Rectal smooth muscle tissue (tissue), 1 donor: ENCODE data around the gene GPD1L.
A peak's percentile ranks its signal among the peaks of the same experiment; 100 is the strongest.
"Not testable (repeated sequence)": the region's sequence is repeated elsewhere in the genome, so short reads cannot be mapped to it uniquely, and the experiment has no call there.

Experiments used
- H3K27ac ChIP-seq: one replicate; pipeline ENCODE4 v1.7.0; 2013; ENCODE audit warnings: low read depth, low read length, inconsistent platforms
- H3K27me3 ChIP-seq: one replicate; pipeline ENCODE4 v1.7.0; 2013; ENCODE audit warnings: low read length; ENCODE audit not compliant: control insufficient read depth, insufficient read depth
- H3K36me3 ChIP-seq: one replicate; pipeline ENCODE4 v1.7.0; 2013; ENCODE audit warnings: low read length; ENCODE audit not compliant: control insufficient read depth, insufficient read depth
- H3K4me1 ChIP-seq: one replicate; pipeline ENCODE4 v1.7.0; 2013; ENCODE audit warnings: low read length; ENCODE audit not compliant: control insufficient read depth, insufficient read depth
- H3K4me3 ChIP-seq: one replicate; pipeline ENCODE4 v1.7.0; 2013; ENCODE audit warnings: low read length
- H3K9ac ChIP-seq: one replicate; pipeline ENCODE4 v1.7.0; 2013; ENCODE audit warnings: low read length

The GPD1L gene

DNA sequence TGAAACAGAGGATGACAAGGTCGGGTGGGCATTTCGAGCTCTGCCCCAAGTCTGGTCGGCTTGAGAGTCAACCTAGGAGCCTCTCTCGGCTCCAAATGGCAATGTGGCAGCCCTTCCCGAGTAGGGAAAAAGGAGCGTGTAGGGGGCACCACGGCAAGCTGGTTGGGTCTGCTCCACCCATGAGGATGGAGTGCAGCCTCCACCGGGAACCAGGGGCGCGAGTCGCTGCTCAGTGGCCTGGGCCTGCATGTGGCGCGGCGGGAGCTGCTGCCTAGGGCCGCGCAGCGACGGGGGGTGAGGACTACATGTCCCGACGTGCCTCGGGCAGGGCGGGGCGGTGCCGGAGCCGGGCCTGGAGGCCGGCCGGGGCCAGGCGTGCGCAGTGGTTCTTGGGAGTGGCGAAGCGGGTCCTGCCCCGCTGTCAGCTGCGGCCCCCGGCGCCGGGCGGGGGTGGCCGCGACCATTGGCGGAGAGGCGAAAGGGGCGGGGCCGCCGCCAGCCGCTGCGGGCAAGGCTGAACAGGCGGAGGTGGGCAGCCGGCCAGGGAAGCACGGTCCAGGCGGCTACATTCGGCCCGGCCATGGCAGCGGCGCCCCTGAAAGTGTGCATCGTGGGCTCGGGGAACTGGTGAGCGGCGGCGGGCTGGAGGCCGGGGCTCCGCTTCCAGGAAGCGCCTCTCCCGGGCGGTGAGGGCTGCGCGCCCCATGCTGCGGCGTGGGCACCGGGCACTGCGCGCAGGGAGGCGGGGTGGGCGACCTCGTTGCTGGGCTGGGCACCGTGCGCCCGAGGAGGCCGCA, at the start of gene GPD1L:
TSS of gene GPD1L (plus strand) at position 489 of the 797 bp plus-strand sequence. CDS start at position 581, 92 bp downstream.
- H3K27me3 ChIP-seq: no peaks in the 10 kb centered on the region
- no peaks in the 10 kb centered on the region for H3K36me3 ChIP-seq
- peak within 1 kb of the TSS; percentile 64 for H3K27ac ChIP-seq
- peak within 1 kb of the TSS; percentile 53 for H3K9ac ChIP-seq
- H3K4me1 ChIP-seq: no peaks in the 10 kb centered on the region
- peak within 1 kb of the TSS; percentile 79 for H3K4me3 ChIP-seq

- not testable (repeated sequence) for H3K4me1 ChIP-seq, H3K27me3 ChIP-seq, H3K36me3 ChIP-seq, H3K9ac ChIP-seq, H3K4me3 ChIP-seq, H3K27ac ChIP-seq
These were observed 48.0 kb upstream of the GPD1L start for GRCh38 chr3:32058465-32058864.

DNA sequence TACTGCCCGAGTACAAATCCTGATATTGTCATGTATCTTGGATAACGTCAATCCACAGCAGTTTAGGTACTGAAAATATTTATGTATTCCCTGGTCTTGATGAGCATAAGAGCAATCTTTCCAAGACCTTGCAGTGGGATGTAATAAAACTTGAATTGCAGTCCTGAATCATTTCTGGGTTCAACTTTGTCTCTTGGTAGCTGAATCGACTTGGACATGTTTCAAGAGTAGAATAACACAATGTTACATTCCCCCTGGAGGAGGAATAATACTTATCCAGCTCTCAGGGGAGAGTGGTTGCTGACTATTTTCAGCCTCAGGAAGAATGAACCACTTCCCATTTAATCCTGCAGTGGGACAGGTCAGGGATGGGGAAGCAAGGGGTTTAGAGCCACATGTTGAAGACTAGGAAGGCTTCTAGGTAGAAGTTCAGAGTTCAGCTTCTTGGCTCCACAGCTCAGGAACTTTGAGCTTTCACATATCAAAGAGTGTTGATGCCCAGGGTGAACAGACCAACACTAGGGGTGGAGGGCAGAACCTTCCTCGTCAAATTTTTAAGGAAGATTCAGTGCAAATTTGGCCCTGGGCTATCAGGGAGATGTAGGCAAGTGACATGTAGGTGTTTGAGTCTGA, 43.4 kb upstream of the GPD1L start:
- Histone ChIP-seq H3K4me1 (no peaks in the 10 kb centered on the region), H3K27ac (no peak overlapping the region), H3K27me3 (no peaks in the 10 kb centered on the region), H3K36me3 (no peaks in the 10 kb centered on the region), H3K4me3 (no peak overlapping the region), H3K9ac (no peak overlapping the region)

- no peak overlapping the region for H3K27ac ChIP-seq
- no peaks in the 10 kb centered on the region for H3K36me3 ChIP-seq
- no peaks in the 10 kb centered on the region for H3K4me1 ChIP-seq
- no peak overlapping the region for H3K4me3 ChIP-seq
- H3K27me3 ChIP-seq: no peaks in the 10 kb centered on the region
- H3K9ac ChIP-seq: no peak overlapping the region
These were observed 39.7 kb upstream of the GPD1L start for GRCh38 chr3:32066686-32067085.

DNA sequence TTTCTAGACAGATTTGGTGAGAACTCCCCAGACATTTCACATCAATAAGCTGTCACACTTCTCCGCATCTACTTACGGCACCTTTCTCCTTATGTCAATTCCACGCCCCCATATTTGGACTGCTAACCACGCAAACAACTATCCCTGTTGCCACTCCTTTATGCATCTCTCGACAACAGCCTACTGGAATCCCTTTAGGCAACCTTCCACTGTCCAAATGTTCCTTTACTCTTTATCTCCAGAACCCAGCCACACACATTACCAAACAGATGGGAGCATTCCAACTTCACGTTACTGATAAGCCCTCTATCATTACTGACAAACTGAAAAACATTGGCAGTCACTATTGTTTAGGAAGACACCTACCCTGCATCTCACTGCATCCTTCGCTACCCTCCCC, 32.2 kb upstream of the GPD1L start:
- H3K4me3 ChIP-seq, H3K27ac ChIP-seq, H3K9ac ChIP-seq, H3K36me3 ChIP-seq, H3K27me3 ChIP-seq, H3K4me1 ChIP-seq: not testable (repeated sequence)

GRCh38 chr3:32076566-32076965, 29.9 kb upstream of the GPD1L start:
- H3K27me3 ChIP-seq: no peaks in the 10 kb centered on the region
- no peaks in the 10 kb centered on the region for H3K4me1 ChIP-seq
- H3K4me3 ChIP-seq: no peak overlapping the region
- H3K36me3 ChIP-seq: no peaks in the 10 kb centered on the region
- no peak overlapping the region for H3K9ac ChIP-seq
- H3K27ac ChIP-seq: no peak overlapping the region

DNA sequence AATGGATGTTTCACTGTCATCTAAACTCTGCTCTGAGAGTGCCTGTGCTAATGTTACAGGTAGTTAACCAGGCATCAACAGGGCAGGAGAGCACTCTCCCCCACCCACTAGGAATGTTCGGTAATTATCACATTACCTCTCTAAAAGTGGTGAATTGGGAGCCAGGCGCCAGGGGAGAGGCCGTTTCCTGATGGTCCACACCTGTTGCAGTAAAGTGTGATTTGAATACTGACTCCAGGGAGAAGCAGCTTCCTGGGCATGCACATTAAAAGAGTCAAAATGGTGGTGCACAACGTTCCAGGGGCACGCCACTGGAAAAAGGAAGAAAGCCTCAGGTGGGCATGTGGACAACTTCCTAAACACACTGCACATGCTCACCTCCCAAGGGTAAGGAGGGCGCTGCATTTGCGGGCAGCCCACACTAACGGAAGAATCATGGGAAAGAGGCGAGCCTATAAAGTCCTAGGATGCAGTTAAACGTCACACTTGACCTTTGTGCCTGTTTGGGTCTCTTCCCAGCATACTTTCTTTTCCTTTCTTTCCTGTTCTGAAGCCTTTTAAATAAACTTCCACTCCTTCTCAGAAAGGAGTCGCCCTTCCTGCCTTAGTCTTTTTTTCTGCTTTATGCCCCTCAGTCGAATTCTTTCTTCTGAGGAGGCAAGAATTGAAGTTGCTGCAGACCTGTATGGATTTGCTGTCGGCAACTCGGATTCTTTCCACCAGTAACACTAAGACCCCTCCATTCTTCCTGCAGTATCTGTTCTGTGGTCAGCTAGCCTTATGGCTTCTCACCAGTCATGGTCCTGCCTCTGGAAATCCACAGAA, 28.9 kb upstream of the GPD1L start:
- Histone ChIP-seq H3K27me3 (no peaks in the 10 kb centered on the region), H3K27ac (no peak overlapping the region), H3K4me1 (no peaks in the 10 kb centered on the region), H3K4me3 (peak overlapping the region; percentile 5), H3K36me3 (no peaks in the 10 kb centered on the region), H3K9ac (peak overlapping the region; percentile 10)

- Histone ChIP-seq H3K4me1 (no peaks in the 10 kb centered on the region), H3K4me3 (no peak overlapping the region), H3K9ac (no peak overlapping the region), H3K36me3 (no peaks in the 10 kb centered on the region), H3K27ac (no peak overlapping the region), H3K27me3 (no peaks in the 10 kb centered on the region)
These were observed 28.3 kb upstream of the GPD1L start for GRCh38 chr3:32078085-32078634.

DNA sequence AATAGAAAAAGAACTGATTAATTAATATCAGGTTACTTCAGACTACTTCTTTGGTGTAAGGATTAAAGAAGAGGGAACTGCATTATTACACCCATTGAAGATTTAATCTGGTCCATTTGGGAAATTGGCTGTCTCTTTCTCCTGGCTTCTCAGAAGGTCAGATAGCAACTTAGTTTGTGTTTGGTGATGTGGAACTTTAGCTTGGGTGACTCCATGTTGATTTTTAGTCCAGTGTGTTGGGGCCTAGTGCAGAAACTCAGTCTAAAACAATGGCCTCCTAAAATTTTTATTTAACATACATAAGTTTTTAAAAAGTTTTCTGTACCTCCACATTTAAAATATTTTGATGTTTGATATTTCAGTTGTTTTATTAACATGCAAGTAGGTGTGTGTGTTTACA, 27.6 kb upstream of the GPD1L start:
- Histone ChIP-seq H3K4me1 (no peaks in the 10 kb centered on the region), H3K4me3 (no peak overlapping the region), H3K9ac (no peak overlapping the region), H3K27me3 (no peaks in the 10 kb centered on the region), H3K27ac (no peak overlapping the region), H3K36me3 (no peaks in the 10 kb centered on the region)

GRCh38 chr3:32082721-32083120, 23.7 kb upstream of the GPD1L start:
- Histone ChIP-seq H3K27me3 (no peaks in the 10 kb centered on the region), H3K4me3 (no peak overlapping the region), H3K27ac (peak overlapping the region; percentile 21), H3K36me3 (no peaks in the 10 kb centered on the region), H3K9ac (no peak overlapping the region), H3K4me1 (no peaks in the 10 kb centered on the region)

DNA sequence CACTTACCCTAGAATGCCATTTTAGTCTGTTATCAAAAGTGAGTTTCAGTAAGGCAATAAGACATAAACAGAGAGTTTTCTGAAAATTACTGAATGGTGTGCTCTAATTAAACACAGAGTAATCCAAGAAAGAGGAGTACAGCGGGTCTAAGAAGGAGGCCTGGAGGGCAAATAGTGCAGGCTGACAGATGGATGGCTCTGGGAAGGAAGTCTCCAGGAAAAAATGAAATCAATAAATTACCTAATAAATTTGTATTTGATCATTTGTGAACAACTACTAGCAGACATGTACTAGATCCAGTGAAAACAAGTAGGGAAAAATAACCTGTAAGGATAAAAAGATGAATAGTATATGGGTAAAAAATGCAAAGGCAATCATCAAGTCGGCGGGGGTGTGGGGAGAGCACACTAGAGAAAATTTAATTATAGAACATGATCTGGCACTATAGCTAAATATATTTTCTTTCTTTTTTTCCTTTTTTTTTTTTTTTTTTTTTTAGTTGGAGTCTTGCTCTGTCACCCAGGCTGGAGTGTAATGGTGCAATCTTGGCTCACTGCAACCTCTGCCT, 22.6 kb upstream of the GPD1L start:
- Histone ChIP-seq H3K4me3 (no peak overlapping the region), H3K9ac (no peak overlapping the region), H3K36me3 (no peaks in the 10 kb centered on the region), H3K4me1 (no peaks in the 10 kb centered on the region), H3K27ac (no peak overlapping the region), H3K27me3 (no peaks in the 10 kb centered on the region)

DNA sequence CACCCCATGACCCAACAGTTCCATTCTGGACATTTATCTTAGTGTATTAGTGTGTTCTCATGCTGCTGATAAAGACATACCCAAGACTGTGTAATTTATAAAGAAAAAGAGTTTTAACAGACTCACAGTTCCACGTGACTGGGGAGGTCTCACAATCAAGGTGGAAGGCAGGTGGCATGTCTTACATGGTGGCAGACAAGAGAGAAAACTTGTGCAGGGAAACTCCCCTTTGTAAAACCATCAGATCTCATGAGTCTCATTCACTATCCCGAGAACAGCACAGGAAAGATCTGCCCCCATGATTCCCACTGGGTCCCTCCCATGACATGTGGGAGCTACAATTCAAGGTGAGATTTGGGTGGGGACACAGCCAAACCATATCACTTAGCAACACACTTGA, 21.6 kb upstream of the GPD1L start:
- Histone ChIP-seq H3K9ac (no peak overlapping the region), H3K27ac (no peak overlapping the region), H3K27me3 (no peaks in the 10 kb centered on the region), H3K36me3 (no peaks in the 10 kb centered on the region), H3K4me1 (no peaks in the 10 kb centered on the region), H3K4me3 (no peak overlapping the region)
